Erythroblast (primary cell): Measurements from ENCODE around the gene FBXL17.

Source experiments
- GATA1 ChIP-seq: IDR thresholded peaks from 2 replicates; pipeline ENCODE4 v1.6.1; 2011; ENCODE audit warnings: low read depth, mild to moderate bottlenecking, control low read depth, low read length, moderate library complexity
- POLR2A ChIP-seq: IDR thresholded peaks from 2 replicates; pipeline ENCODE4 v1.6.1; 2011; ENCODE audit warnings: mild to moderate bottlenecking, low read length

DNA sequence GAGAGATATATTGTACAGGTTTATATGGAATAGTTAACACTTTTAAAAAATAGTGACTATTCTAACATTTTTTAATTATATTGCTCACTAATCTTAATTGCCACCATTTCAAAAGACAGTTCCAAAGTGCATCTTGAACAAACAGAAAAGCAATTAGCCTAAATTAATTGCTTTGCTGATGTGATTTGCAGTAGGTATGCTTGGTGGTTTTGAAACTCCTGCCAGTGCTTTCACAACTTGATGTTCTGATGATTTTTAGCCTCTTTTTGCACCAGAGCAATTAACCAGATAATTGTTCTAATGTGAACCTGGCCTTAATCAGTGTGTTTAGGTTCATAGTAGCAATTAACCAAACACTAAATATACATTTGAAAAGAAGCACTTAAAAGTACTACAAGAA is 207.6 kb downstream of the FBXL17 start:
- TF ChIP-seq POLR2A (no peak), GATA1 (no peak)
